Stimulated activated CD4-positive, alpha-beta T cell treated with anti-CD3 and anti-CD28 coated beads, TNF-alpha, amount 100 ng/mL, for 48 hours (primary cell): ENCODE data around the gene SPHK2.
"Not testable (repeated sequence)": the region's sequence is repeated elsewhere in the genome, so short reads cannot be mapped to it uniquely, and the experiment has no call there.

Source experiments
- DNase-seq, 3 donors: peaks; one replicate each; pipeline ENCODE4 v3.0.0-alpha.2; 2020; ENCODE audit warnings: low read depth in 3 of 3

Gene SPHK2, protein sequence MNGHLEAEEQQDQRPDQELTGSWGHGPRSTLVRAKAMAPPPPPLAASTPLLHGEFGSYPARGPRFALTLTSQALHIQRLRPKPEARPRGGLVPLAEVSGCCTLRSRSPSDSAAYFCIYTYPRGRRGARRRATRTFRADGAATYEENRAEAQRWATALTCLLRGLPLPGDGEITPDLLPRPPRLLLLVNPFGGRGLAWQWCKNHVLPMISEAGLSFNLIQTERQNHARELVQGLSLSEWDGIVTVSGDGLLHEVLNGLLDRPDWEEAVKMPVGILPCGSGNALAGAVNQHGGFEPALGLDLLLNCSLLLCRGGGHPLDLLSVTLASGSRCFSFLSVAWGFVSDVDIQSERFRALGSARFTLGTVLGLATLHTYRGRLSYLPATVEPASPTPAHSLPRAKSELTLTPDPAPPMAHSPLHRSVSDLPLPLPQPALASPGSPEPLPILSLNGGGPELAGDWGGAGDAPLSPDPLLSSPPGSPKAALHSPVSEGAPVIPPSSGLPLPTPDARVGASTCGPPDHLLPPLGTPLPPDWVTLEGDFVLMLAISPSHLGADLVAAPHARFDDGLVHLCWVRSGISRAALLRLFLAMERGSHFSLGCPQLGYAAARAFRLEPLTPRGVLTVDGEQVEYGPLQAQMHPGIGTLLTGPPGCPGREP

GRCh38 chr19:48618916-48619691, at the start of gene SPHK2, which contains the start of gene RPL18:
SPHK2 (plus strand) TSS chr19:48619506; CDS start chr19:48620515, 1,009 bp downstream.
RPL18 (minus strand) TSS chr19:48619178; CDS start chr19:48619143, 35 bp downstream.
- DNase-seq, result peak; percentile 90 to 94 (median 93)

- no peak for DNase-seq
Observed at GRCh38 chr19:48569814-48570213, 49.5 kb upstream of the SPHK2 start.

DNA sequence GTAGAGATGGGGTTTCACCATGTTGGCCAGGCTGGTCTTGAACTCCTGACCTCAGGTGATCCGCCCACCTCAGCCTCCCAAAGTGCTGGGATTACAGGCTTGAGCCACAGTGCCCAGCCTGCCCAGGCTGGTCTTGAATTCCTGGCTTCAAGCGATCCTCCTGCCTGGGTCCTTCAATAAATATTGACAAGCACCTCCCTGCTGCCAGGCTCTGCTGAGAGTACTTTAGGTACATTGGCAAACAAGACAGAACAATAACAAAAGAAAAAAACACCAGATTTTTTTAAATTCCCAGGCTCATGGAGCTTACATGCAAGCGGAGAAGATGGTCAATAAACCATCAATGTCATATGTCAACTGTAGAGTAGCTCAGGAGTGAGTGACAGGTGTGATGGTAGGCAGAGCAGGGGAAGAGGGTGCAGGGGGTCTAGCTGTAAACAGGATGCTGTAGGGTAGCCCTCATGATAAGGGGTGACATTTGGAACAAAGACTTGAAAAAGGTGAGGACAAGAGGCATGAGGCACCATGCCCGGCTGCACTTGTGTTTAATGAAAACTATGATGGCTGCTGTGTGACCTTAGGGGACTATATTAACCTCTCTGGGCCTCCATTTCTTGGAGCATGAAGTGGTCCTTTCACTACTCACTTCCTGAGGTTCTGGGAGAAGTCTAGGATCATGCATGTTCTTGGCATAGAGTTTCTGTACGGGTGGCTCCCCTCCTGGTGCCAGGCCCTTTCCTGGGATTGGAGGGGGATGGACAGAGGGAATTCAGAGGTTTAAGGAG, 47.7 kb upstream of the SPHK2 start:
- DNase-seq, result no peak

DNA sequence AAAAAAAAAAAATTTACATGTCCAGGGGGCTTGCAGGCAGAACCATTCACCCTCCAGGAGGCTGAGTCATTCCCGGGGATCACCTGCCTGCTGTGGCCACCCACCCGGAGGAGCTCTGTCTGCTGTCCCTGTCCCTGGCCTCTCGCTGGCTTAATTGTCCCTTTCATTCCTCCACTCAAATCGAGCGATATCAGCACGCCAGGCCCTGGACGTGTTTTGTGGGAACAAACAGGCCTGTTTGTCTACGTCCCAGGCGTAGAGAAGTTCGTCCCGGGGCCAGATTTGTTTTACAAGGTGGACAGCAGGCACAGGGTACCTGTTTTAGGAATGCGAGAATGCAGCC, 46.2 kb upstream of the SPHK2 start:
- no peak for DNase-seq

DNA sequence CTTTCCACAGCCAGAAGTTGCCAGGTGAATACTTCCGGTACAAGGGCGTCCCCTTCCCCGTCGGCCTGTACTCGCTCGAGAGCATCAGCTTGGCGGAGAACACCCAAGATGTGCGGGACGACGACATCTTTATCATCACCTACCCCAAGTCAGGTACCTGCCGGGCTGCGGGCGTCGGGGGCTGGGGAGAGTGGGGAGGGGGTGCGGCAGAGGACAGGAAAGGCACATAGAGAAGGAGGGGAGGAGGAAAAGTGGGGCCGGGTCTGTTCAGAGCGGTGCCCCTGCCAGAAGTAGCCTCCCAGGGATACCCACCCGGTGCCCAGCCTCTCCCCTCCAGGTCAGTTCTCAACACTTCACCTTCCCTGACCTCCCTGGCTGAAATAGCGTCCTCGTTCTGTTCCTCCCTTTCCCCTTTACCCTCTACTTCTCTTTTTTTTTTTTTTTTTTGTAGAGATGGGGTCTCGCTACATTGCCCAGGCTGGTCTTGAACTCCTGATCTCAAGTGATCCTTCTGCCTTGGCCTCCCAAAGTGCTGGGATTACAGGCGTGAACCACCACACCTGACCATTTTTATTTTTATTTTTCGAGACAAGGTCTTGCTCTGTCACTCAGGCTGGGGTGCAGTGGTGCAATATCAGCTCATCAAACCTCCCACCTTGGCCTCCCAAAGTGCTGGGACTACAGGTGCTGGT, 43.2 kb upstream of the SPHK2 start:
- DNase-seq, result no peak

- not testable (repeated sequence) for DNase-seq
Observed at GRCh38 chr19:48577908-48578307, 41.4 kb upstream of the SPHK2 start.

DNA sequence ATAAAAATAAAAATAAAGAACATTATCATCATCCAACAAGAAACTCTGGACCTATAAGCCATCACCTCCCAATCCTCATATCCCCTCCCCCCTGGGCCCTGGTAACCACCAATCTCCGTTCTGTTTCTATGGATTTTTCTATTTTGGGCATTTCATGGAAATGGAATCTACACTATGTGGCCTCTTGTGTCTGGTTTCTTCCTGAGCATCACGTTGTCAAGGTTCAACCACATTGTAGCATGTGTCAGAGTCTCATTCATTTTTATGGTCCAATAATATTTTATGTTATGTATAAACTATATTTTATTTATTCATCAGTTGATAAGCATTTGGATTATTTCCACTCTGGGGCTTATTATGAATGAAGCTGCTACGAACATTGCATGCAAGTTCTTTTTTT, 40.4 kb upstream of the SPHK2 start:
- DNase-seq, result no peak

GRCh38 chr19:48582168-48582567, 37.1 kb upstream of the SPHK2 start:
- DNase-seq, result no peak

GRCh38 chr19:48587387-48587786, 31.9 kb upstream of the SPHK2 start:
- DNase-seq, result no peak

DNA sequence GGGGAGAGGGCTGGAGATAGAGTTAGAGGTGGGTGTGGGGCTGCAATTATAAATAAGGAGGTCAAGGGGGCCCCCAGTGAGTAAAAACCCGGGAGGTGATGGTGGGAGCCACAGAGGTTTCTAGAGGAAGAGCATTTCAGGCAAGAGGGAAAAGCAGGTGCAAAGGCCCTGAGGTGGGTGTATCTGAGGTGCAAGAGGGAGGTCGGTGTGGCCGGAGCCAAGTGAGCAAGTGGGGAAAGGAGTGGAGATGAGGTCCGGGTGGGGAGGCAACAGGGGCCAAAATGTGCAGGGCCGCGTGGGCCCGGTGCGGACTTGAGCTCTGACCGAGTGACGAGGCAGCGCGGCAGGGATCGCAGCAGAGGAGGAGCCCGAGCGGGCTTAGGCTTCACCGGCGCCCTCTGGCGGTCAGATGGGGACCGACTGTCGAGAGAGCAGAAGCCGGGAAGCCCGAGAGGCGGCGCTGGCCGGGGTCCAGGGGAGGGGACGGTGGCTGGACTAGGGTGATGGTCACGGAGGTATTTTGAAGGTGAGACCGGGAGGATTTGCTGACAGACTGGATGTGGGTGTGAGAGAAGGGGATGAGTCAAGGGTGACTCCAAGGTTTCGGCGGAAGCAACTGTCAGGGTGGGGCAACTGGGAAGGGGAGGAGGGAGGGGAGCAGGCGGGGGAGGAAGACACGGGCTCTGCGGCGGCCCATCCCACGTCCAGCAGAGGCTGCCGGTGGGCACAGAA, 30.5 kb upstream of the SPHK2 start:
- peak; percentile 77 to 84 (median 82) for DNase-seq

- no peak for DNase-seq
Observed at GRCh38 chr19:48591021-48591420, 28.3 kb upstream of the SPHK2 start.

GRCh38 chr19:48595171-48595570, 24.1 kb upstream of the SPHK2 start:
- DNase-seq, result no peak

GRCh38 chr19:48595833-48596232, 23.5 kb upstream of the SPHK2 start:
- DNase-seq, result no peak

DNA sequence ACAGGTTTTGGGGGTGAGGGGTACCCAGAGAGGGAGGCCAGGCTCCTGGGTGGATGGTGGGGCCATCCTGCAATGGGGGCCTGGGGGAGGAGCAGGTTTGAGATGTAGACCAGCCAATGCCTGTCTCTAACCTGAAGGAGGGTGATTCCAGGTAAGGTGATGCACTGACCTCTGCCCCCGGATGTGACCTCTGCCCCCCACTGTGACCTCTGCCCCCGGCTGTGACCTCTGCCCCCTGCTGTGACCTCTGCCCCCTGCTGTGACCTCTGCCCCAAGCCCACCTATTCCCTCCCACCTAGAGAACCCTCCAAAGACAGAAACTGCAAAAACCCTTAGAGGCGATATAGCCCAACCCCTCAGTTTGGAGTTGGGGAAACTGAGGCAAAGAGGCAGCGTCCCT, 23.1 kb upstream of the SPHK2 start:
- DNase-seq, result no peak

GRCh38 chr19:48596679-48597465, 22.4 kb upstream of the SPHK2 start:
- DNase-seq, result no peak

DNA sequence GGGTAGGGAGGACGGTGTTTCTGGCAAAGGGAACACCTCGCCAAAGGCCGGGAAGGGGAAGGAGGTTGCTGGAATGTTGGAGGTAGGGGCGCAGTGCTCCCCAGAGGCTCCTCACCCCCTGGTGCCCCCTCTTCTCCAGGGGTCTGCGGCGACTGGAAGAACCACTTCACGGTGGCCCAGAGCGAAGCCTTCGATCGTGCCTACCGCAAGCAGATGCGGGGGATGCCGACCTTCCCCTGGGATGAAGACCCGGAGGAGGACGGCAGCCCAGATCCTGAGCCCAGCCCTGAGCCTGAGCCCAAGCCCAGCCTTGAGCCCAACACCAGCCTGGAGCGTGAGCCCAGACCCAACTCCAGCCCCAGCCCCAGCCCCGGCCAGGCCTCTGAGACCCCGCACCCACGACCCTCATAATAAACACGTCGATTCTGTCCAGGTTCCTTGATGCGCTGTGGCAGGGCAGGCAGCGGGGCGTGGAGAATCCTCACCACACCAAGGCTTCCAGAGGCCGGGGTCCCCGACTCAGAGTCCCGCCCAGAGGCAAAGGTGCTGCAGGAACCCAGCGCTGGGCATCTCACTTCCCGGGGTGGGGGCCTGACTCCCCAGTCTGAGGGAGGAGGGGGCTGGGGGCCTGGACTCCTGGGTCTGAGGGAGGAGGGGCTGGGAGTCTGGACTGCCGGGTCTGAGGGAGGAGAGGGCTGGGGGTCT, 20.2 kb upstream of the SPHK2 start:
- no peak for DNase-seq

DNA sequence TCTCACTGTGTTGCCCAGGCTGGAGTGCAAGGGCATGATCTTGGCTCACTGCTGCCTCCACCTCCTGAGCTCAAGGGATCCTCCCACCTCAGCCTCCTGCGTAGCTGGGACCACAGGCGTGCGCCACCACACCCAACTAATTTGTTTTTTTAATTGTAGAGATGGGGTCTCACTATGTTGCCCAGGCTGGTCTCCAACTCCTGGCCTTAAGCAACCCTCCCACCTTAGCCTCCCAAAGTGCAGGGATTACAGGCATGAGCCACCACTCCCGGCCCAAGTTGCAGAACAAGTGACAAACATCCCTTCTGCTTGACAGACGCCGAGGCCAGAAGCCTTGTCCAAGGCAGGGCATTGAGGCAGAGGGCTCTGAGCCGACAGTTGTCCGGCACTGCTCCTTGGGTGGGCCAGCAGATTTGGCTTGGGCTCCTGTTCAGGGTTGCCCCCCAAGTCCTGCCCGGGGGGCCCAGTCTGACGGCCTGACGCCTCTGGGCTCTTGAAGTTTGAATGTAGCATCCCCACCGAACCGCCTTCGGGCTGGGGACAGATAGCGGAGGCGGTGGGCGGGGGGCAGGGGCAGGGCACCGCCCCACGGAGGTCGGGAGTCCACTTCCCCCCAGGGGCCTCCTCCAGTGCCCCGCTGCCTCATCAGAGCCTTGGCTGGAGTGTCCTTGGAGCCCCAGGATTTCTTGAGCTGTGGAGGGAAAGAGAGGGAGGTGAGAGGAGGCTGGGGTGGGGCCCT, 18.5 kb upstream of the SPHK2 start:
- DNase-seq, result no peak

GRCh38 chr19:48603001-48603400, 16.3 kb upstream of the SPHK2 start:
- no peak for DNase-seq
